NB4 (cell line): ENCODE data around the gene ZNF784.

Experiments used
- POLR2A ChIP-seq: IDR thresholded peaks from 2 replicates; pipeline ENCODE4 v1.6.1; 2011; ENCODE audit warnings: mild to moderate bottlenecking; ENCODE audit not compliant: insufficient read length; ENCODE audit errors: extremely low read depth
- TF ChIP-seq, protein P1 (sequence below): IDR thresholded peaks from 2 replicates; pipeline ENCODE4 v1.6.1; 2011; ENCODE audit warnings: low read depth, low read length
- TF ChIP-seq, protein P2 (sequence below): IDR thresholded peaks from one replicate; pipeline ENCODE4 v1.5.1; 2012; ENCODE audit warnings: low read depth, low read length

DNA sequence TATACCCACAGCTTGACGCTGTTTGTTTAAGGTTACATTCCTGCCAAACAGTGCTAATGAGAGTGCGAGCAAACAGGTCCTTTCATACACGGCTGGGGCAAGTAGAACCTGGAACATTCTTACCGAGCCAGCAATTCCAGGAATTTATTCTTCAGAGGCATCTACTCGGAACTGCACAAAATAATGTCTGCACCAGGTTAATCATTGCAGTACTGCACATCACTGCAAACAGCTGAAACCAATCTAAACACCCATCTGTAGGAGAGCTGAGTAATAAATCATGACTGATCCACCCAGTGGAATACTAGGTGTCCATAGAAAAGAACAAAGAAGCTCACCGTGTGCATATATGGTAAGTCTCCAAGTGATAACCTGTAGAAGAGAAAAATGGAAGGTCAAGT is 42.5 kb downstream of the ZNF784 start:
- TF ChIP-seq POLR2A, result no peak
- TF ChIP-seq, protein P1, sequence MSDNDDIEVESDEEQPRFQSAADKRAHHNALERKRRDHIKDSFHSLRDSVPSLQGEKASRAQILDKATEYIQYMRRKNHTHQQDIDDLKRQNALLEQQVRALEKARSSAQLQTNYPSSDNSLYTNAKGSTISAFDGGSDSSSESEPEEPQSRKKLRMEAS, result no peak
- TF ChIP-seq, protein P2, sequence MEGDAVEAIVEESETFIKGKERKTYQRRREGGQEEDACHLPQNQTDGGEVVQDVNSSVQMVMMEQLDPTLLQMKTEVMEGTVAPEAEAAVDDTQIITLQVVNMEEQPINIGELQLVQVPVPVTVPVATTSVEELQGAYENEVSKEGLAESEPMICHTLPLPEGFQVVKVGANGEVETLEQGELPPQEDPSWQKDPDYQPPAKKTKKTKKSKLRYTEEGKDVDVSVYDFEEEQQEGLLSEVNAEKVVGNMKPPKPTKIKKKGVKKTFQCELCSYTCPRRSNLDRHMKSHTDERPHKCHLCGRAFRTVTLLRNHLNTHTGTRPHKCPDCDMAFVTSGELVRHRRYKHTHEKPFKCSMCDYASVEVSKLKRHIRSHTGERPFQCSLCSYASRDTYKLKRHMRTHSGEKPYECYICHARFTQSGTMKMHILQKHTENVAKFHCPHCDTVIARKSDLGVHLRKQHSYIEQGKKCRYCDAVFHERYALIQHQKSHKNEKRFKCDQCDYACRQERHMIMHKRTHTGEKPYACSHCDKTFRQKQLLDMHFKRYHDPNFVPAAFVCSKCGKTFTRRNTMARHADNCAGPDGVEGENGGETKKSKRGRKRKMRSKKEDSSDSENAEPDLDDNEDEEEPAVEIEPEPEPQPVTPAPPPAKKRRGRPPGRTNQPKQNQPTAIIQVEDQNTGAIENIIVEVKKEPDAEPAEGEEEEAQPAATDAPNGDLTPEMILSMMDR, result no peak
